HG03135 (cell line): ENCODE results near the gene LYPLA2.

Experiments used
- ATAC-seq: cut with Tn5 transposase; IDR thresholded peaks from one replicate; pipeline ENCODE4 v1.9.1; 2021; ENCODE audit warnings: mild to moderate bottlenecking, moderate library complexity; ENCODE audit not compliant: unreplicated experiment

The LYPLA2 gene

DNA sequence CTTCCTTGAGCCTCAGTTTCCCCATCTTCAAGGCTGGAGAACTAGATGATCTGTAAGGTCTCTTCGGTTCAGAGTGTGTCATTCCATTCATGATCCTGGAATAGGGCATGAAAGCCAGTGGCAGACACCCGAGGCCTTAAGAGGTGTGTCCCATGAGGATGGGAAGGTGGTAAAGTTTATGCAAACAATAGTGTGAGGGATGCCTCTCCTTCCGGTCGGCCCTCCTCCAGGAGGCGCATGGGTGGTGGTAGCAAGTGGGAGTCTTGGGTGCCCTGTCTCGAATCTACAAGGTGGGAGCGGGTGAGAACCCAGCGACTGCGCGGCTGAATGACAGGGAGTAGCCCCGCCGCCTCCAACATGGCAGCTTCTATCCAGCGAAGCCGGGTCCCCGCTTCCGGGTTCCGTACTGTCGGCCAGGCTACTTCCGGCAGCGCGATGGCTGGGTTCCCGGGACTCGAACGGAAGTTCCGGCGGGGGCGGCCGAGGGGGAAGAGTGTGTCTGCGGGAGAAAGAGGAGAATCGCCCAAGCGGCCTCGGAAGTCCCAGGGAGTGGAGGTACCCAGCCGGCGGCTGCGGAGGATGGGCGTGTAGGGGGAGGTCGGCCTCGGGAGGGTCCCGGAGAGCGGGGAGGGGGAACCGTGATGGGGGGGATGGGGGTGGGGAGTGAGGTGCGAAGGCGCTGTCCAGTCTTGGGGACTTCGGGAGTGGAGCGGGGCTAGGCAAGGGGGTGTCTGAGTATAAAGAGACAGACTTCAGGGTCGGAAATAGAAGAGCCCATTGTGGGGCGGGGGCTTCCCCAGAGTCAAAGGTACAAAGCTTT lies at the start of gene LYPLA2:
TSS of gene LYPLA2 (plus strand) at position 450 of the 820 bp plus-strand sequence. CDS start 1,538 bp downstream, outside the sequence.
- peak; percentile 70 for ATAC-seq

DNA sequence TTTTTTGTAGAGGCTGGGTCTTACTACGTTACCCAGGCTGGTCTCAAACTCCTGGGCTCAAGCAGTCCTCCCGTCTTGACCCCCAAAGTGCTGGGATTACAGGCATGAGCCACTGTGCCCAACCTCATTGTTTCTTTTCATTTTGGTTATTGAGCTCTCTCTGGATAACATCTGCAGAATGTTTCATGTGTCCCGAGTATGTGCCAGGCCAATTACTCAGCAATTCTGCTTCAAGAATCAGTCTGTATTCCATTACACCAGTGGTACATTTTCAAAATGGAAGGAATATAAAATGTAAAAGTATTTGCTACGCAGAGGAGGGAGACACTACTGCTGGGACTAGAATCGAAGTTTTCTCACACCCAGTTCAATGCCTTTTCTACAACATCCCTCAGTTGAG lies 49.3 kb upstream of the LYPLA2 start:
- ATAC-seq, result no peak

DNA sequence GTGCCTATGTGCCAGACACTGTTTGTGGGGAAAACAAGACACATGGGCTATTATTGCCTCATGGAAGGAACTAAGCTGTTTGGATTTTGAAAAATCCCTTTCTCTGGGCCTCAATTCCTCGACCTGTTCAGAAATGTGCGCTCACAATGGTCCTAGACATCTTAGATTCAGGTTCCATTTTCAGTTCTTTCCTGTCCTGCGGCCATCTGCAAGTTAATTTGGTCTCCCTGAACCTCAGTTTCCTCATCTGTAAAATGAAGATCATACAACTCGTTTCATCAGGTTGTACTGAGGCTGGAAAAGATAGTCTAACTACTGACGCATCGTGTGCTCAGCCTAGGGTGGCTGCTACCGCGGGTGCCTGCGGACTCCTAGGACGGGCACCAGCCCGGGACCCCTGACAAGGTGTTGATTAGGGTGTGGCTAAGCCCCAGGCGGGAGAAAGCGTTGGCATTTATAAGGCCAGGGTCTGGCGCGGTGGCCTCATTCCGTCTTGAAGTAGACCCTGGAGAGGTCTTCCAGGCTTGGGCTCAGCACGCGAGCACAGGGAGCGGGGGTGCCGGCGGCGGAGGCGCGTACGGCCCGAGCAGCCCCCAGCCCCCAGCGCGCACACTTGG lies 48.2 kb upstream of the LYPLA2 start:
- ATAC-seq, result peak; percentile 28

DNA sequence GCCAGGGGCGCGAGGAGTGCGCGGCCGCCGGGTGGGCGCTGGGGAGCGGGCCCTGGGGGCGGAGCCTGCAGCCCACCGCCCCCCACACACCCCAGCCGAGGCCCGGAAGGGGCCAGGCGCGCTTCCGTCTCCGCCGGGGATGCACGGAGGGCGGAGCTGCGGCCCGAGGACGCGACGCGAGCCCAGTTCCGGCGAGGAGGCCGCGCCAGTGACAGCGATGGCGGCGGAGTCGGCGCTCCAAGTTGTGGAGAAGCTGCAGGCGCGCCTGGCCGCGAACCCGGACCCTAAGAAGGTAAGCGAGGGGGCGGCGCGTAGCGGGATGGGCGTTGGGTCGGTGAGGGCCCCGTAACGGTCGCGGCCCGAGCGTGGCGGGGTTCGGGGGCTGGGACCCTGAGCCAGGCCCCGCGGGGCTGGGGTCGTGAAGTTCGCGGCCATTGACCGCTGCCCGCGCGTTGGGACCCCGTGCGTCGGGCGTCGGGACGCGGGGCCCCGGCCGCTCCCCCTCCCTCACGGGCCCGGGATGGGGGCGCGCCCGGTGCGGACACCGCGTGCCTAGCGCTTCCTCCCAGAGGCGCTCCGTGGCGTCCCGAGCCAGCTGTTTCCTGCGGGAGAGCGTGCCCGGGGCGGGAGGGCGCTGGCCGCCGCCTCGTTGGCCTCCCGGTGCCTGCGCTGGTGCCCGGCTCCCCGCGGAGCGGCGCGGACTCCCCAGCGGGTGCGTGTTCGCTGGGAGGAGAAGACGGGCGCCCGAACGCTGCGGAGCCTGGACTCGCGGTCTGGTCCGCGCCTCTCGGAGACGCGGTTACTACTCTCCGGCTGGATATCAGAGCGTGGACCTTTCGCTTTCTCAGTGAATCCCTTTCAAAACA lies 47.4 kb upstream of the LYPLA2 start, which contains the start of gene ELOA:
TSS of gene ELOA (plus strand) at position 185 of the 866 bp plus-strand sequence. CDS start at position 218, 33 bp downstream.
- ATAC-seq, result peak; percentile 73

DNA sequence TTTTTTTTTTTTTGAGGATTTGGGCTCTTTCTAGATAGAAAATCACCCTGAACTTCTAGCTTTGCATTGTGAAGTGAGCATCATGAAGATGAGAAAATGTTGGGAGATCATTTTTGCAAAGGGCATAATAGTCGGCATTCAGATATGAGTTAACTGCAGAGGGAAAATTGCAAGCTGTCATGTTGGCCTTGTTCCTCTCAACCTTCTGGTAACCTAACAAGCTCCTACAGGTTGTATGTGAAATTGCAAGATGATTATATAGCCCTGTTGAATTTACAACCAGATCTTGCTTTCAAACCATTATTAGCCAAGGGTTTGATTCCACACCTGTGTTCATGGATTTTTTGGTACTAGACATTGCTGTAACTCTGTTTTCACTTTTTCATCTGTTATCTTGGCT lies 45.4 kb upstream of the LYPLA2 start:
- ATAC-seq, result no peak

DNA sequence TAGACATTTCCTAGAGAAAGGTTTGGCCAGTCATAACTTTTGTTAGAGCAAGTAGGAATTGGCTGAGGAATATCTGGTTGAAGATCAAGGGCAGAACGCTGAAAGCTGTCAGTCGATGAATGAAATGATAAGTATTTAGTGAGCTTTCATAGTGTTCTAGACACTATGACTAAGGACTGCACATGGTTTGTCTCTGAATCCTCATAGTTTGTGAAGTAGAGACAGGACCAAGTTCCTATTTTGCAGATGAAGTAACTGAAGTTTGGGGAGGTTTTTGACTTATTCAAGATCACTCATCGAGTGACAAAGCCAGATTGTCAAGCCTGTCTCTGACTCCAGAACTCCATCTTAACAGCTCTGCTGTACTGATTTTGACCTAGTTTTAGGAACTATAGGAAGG lies 42.9 kb upstream of the LYPLA2 start:
- ATAC-seq, result no peak

DNA sequence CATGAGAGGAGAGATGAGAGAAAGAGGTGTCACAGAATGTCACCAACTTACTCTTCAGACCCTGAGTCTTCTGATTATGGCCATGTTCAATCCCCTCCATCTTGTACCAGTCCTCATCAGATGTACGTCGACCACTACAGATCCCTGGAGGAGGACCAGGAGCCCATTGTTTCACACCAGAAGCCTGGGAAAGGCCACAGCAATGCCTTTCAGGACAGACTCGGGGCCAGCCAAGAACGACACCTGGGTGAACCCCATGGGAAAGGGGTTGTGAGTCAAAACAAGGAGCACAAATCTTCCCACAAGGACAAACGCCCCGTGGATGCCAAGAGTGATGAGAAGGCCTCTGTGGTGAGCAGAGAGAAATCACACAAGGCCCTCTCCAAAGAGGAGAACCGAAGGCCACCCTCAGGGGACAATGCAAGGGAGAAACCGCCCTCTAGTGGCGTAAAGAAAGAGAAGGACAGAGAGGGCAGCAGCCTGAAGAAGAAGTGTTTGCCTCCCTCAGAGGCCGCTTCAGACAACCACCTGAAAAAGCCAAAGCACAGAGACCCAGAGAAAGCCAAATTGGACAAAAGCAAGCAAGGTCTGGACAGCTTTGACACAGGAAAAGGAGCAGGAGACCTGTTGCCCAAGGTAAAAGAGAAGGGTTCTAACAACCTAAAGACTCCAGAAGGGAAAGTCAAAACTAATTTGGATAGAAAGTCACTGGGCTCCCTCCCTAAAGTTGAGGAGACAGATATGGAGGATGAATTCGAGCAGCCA lies 39.7 kb upstream of the LYPLA2 start:
- ATAC-seq, result no peak

DNA sequence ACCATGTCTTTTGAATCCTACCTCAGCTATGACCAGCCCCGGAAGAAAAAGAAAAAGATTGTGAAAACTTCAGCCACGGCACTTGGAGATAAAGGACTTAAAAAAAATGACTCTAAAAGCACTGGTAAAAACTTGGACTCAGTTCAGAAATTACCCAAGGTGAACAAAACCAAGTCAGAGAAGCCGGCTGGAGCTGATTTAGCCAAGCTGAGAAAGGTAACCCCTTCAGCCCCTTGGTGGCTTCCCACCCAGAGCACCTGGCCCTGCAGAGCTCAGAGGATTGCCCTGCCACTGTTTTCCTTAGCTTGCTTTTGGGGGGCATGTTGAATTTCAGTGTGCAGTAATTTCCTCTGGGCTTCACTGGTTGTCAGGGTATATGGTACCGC lies 39.1 kb upstream of the LYPLA2 start:
- no peak for ATAC-seq

DNA sequence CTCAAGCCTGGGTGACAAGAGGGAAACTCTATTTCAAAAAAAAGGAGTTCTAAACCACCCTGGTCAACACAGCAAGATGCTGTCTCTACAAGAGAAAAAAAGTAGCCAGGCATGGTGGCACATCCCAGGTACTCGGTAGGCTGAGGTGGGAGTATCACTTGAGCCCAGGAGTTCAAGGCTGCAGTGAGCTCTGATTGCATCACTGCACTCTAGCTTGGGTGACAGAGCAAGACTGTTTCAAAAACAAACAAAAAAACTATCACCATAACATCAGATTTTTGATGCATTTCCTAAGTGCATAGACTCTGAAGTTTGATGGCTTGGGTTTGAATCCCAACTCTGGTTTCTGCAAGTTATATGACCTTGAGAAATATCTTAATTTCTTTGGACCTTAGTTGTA lies 38.0 kb upstream of the LYPLA2 start:
- ATAC-seq, result no peak

DNA sequence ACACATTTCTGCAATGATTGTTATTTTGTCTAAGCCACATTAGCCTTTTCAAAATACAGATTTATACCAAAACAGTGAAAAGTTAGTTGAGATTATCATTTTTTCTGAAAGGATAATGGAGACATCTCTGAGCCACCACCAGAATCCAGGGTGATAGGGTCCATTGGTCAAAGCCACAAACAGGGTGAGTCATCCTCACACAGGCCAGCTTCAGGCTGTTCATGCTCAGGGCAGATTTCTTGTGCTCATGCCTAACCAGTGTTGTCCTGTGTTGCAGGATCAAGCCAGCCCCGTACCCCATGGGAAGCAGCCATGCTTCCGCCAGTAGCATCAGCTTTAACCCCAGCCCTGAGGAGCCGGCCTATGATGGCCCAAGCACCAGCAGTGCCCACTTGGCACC lies 34.3 kb upstream of the LYPLA2 start:
- ATAC-seq, result no peak

DNA sequence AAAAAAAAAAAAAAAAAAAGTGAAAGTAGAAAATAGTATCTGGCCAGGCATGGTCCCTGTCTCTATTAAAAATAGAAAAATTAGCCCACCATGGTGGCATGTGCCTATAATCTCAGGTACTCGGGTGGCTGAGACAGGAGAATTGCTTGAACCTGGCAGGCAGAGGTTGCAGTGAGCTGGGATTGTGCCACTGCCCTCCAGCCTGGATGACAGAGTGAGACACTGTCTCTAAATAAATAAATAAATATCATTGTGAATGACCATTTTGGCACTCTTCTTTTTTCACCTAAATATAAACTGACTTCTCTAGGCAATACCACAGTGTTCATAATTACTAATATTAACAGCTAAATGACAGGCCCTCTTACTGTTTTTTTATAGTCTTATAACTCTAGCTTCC lies 33.1 kb upstream of the LYPLA2 start:
- ATAC-seq, result no peak

DNA sequence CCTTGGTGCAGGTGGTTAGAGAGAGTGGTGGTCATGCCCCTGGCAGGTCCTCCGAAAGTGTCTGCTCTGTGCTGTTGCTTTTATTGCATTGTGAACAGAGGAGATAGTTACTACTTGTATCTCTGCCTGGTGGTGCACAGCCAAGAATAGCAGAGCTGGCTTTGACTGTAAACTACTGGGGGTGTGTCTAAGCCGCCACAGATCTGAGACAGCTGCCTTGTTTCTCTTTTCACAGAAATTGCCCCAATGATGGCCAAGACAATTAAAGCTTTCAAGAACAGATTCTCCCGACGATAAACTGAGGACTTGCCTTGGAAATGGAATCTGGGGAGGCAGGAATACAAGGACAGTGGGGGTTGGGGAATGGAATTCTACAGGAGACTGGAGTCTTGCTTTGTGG lies 31.7 kb upstream of the LYPLA2 start:
- ATAC-seq, result no peak

DNA sequence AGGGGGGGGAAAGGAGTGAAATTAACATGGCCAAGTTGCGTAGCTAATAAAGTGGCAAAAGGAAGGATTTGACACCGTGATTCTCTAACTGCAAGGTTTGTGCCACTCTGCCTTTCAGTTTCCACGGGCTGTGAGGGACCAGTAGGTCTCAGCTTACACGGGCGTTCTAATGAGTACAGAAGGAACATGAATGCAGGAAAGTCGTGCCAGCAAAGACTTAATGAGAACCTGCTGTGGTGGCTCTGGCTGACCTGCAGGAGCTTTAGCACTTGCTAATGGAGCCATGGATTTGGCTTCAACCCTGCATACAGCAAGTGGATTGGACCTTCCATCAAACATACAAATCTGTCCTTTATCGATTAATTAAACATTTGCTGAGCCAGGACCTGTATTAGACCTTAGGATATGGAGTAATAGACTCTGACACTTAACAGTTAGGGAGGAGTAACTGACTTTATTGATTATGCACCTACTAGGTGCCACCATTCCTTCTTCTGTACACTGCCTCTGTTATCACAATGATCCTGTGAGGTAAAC lies 27.8 kb upstream of the LYPLA2 start:
- no peak for ATAC-seq

DNA sequence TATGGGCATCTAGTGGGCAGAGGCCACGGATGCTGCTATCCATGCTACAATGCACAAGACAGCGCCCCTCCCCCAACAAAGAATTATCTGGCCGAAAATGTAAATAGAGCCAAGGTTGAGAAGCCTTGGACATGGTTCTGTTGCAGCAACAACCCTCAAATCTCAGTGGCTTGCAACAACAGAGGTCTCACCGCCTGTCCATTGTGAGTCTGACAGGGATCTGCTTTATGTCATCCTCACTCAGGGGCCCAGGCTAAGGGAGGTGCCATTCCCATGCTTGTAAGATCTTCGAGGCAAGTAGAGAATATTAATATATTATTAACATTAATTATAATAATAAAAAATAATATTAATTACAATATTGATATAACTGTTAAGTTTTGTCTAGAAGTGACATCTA lies 22.2 kb upstream of the LYPLA2 start:
- ATAC-seq, result no peak

DNA sequence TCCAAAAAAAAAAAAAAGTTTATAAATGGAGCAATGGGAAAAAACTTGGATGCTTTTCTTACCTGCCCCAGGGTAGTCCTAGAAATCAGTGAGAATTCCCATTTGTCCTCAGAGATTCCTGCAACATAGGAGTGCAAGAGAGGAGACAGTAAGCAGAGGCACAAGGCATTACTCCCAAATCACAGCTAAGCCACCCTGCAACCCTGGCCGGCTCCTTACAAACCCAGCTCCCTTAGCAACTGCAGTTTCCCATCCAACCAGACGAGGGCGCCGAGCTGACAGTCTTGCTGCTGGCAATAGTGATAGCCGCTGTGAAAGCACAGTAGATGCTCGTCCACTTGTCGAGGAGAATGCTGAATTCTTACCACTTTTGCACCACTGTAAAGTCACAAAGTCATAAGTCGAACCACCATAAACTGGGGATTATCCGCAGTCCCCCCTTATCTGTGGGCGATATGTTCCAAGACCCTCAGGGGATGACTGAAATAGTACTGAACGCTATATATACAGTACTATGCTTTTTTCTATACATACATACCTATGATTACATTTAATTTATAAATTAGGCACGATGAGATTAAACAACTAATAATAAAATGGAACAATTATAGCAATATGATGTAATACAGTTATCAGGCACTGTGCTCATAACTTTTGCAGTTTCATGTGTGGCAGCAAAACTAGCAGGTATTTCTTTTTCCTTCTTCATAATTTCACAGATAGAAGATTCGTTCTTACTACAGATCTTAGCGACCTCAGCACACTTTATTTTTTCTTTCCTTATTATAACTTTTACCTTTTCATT lies 18.7 kb upstream of the LYPLA2 start:
- peak; percentile 61 for ATAC-seq

DNA sequence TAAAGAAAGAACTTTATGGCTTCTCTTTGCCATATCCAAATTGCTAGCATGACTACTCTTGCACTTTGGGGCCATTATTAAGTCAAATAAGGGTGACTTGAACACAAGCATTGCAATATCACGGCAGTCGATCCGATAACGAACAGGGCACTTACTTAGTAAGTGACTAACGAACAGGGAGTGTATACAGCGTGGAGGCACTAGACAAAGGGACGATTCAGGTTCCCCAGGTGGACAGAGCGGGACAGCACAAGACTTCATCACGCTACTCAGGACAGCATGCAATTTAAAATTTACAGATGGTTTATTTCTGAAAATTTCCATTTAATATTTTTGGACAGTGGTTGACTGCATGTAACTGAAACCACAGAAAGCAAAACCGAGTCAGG lies 18.1 kb upstream of the LYPLA2 start:
- ATAC-seq, result no peak

DNA sequence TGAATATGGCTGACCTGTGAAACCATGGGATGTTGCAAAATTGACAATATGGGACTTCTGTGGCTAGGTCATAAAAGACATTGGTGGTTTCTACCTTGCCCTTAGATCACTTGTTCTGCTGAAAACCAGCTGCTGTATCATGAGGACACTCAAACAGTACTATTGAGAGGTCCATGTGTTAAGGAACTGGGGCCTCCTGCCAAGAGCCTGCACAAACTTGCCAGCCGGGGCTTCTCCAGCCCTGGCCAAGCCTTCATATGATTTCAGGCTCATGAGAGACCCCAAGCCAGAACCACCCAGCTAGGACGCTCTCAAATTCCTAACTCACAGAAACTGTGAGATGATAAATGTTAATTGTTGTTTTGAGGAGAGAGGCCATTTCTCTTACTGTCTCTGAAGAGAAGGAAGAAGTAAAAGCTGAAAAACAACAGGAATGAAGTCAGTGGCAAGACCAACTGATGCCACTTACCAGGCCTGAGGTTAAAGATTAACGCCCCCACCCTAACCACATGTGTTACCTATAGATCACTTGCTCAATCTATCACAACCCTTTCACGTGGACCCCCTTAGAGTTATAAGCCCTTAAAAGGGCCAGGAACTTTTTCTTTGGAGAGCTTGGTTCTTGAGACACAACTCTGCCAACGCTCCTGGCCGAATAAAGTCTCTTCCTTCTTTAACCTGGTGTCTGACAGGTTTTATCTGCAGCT lies 16.6 kb upstream of the LYPLA2 start:
- no peak for ATAC-seq

DNA sequence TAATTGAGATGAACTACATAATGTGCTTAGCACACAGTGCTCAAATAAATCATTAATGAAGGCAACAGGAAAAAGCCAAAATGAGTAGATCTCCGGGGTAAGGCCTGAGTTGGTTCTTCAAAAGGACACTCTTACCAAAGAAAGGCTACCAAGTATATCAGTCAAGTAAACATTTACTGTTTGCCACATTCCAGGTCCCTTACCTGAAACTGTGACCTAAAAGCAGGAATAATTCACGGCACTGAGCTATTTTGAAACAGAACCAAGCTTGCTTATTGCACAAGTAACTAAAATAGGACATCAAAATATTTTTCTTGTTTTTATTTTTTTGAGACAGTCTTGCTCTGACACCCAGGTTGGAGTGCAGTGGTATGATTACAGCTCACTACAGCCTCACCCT lies 14.7 kb upstream of the LYPLA2 start:
- ATAC-seq, result no peak
